ENCODE measurements around the gene PRELID2.

Gene PRELID2

GRCh38 chr5:145811834-145812625, 23.1 kb downstream of the PRELID2 start:
- no peak overlapping the region for H3K4me3 ChIP-seq (ENCODE audit: low read depth, low read length)
- no peak for TF ChIP-seq CTCF (IDR thresholded peaks at IDR 0.05; ENCODE audit: borderline replicate concordance, insufficient read depth, low read depth, low read length)

- no peak for TF ChIP-seq CTCF (IDR thresholded peaks at IDR 0.05; ENCODE audit: borderline replicate concordance, insufficient read depth, low read depth, low read length)
- H3K4me3 ChIP-seq (ENCODE audit: low read depth, low read length), result no peak overlapping the region
Measured at GRCh38 chr5:145806923-145807322, 28.2 kb downstream of the PRELID2 start.

GRCh38 chr5:145805819-145806218, 29.3 kb downstream of the PRELID2 start:
- TF ChIP-seq CTCF (IDR thresholded peaks at IDR 0.05; ENCODE audit: borderline replicate concordance, insufficient read depth, low read depth, low read length), result no peak
- H3K4me3 ChIP-seq (ENCODE audit: low read depth, low read length), result no peak overlapping the region

GRCh38 chr5:145804701-145805100, 30.4 kb downstream of the PRELID2 start:
- no peak for TF ChIP-seq CTCF (IDR thresholded peaks at IDR 0.05; ENCODE audit: borderline replicate concordance, insufficient read depth, low read depth, low read length)
- H3K4me3 ChIP-seq (ENCODE audit: low read depth, low read length), result no peak overlapping the region

- no peak overlapping the region for H3K4me3 ChIP-seq (ENCODE audit: low read depth, low read length)
- TF ChIP-seq CTCF (IDR thresholded peaks at IDR 0.05; ENCODE audit: borderline replicate concordance, insufficient read depth, low read depth, low read length), result no peak
Measured at GRCh38 chr5:145803112-145804004, 31.8 kb downstream of the PRELID2 start.

GRCh38 chr5:145801195-145801594, 33.9 kb downstream of the PRELID2 start:
- no peak overlapping the region for H3K4me3 ChIP-seq (ENCODE audit: low read depth, low read length)
- TF ChIP-seq CTCF (IDR thresholded peaks at IDR 0.05; ENCODE audit: borderline replicate concordance, insufficient read depth, low read depth, low read length), result no peak
